GM13976 (cell line): ENCODE data around the gene SPAG7.
A peak's percentile ranks its signal among the peaks of the same experiment; 100 is the strongest.

ENCODE experiments used
- DNase-seq: peaks from one replicate; pipeline ENCODE4 v3.0.0; 2012; ENCODE audit warnings: low spot score
- in situ Hi-C: fragments of 300-500 bp; cut with MboI; formaldehyde crosslinking; loops from one replicate; pipeline ENCODE4 v1.12.0; 2022; ENCODE audit warnings: low sequenced_read_pairs, mixed read lengths, inconsistent platforms; ENCODE audit not compliant: unreplicated experiment
- TF ChIP-seq, protein P1 (sequence below): IDR thresholded peaks from 2 replicates; pipeline ENCODE4 v1.5.1; 2012; ENCODE audit warnings: borderline replicate concordance, mild to moderate bottlenecking; ENCODE audit not compliant: insufficient read depth; ENCODE audit errors: extremely low read depth, missing control alignments, control extremely low read depth

The SPAG7 gene, protein sequence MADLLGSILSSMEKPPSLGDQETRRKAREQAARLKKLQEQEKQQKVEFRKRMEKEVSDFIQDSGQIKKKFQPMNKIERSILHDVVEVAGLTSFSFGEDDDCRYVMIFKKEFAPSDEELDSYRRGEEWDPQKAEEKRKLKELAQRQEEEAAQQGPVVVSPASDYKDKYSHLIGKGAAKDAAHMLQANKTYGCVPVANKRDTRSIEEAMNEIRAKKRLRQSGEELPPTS

DNA sequence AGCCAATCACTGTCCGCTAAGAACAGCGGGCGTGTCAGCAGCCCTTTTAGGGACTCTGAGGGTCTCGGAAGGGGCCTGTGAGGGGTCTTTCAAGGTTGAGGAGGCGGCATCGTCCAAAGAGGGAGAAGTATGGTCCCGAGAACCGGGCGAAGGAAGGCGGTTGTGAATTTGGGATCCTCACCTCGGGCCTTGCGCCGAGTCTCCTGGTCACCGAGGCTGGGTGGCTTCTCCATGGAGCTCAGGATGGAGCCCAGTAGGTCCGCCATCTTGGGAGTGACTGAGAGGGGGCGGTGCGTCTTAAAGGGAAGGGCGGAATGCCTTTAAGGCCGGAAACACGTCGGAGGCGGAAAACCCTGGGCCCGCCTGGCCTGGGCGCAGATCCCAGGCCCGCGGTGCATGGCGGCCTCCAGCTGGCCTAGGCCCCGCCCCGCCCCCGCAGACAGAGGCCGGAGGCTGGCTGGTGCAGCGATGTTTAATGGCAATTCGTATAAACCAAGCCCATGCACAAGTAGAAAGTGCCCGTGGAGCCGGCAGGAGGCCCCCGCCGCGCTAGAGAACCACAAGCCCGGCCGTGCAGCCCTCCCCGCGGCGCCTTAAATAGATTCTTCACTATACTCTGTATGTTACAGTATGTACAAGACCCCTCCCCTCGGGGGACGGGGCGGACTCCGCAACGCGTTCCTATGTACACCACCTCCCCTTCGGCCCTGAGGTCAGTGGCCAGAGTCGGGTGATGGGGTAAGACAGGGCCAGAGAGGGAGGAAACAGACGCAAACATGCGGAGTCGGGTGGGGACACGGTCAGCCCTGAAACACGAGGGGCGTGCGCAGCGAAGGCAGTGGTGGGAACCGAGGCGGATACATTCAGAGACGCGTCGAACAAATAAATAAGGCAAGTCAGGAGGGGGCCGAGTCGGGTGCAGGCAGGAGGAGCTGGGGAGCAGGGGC lies at the start of gene SPAG7:
Gene SPAG7 (minus strand): TSS at position 279 of the 947 bp plus-strand sequence. CDS start 13 bp downstream, at position 266.
- peak; percentile 97 for DNase-seq
- TF ChIP-seq, protein P1, sequence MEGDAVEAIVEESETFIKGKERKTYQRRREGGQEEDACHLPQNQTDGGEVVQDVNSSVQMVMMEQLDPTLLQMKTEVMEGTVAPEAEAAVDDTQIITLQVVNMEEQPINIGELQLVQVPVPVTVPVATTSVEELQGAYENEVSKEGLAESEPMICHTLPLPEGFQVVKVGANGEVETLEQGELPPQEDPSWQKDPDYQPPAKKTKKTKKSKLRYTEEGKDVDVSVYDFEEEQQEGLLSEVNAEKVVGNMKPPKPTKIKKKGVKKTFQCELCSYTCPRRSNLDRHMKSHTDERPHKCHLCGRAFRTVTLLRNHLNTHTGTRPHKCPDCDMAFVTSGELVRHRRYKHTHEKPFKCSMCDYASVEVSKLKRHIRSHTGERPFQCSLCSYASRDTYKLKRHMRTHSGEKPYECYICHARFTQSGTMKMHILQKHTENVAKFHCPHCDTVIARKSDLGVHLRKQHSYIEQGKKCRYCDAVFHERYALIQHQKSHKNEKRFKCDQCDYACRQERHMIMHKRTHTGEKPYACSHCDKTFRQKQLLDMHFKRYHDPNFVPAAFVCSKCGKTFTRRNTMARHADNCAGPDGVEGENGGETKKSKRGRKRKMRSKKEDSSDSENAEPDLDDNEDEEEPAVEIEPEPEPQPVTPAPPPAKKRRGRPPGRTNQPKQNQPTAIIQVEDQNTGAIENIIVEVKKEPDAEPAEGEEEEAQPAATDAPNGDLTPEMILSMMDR = no peak
- in situ Hi-C loops = no loop called here

DNA sequence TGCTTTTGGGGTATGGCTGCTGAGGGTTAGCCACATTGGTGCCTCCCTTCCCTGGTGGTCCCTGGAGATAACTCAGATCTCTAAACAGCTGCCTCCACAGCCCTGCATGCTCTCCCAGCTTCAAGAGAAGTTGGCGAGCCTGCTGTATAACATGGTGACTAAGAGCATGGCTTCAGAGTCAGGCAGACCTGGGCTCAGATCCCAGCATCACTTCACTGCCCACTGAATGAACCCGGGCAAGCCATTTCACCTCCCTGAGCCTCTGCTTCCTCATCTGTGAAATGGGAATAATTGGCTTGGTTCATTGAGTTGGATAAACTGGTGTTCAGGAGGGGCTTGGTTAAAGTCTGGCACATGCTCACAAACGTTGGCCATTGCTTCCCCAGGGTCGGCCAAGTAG lies 46.7 kb upstream of the SPAG7 start:
- in situ Hi-C loops = no loop called here
- no peak for DNase-seq
- TF ChIP-seq, protein P1 = no peak

DNA sequence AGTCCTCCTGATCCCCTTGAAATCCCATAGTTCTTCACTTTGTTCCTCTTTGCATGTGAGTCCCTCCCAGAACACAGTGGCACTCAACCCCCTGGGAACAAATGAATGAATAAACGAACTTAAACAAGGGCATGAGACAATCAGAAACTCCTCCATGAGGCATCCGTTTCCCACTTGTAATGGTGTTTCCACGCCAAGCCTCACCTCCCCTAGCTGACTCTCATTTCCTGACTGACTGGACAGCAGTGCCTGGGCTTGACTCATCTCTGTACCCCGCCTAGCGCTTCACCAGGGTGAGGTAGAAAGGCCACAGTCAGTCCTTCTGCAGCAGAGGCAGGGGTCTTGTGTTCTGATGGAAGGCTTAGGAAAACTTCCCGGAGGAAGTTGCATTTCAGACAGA lies 44.3 kb upstream of the SPAG7 start:
- DNase-seq = peak; percentile 79
- in situ Hi-C loops = no loop called here
- TF ChIP-seq, protein P1 = no peak

DNA sequence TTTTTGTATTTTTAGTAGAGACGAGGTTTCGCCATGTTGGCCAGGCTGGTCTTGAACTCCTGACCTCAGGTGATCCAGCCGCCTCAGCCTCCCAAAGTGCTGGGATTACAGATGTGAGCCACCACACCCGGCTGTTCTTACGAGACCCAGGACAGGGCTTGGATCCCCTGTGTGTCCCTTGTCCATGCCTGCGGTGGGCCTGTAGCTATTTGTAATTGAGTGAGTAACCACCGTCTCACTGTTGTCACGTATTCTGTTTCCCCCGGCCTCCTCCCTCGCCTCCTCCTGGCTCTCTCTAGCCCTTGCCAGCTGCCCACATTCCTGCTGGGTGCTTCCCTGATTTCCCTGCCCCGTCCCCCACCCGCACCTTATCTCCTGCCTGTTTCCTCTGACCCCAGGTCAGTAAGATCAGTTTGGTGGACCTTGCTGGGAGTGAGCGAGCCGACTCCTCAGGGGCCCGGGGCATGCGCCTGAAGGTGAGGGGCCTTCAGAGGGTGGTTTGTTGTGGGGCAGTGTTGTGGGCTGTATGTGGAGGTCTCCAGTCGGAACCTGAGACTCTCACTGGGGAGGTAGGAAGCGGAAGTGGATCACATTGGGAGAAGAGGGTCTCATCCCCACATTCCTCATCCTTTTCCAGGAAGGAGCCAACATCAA lies 35.7 kb upstream of the SPAG7 start:
- TF ChIP-seq, protein P1 = no peak
- in situ Hi-C loops = no loop called here
- no peak for DNase-seq

DNA sequence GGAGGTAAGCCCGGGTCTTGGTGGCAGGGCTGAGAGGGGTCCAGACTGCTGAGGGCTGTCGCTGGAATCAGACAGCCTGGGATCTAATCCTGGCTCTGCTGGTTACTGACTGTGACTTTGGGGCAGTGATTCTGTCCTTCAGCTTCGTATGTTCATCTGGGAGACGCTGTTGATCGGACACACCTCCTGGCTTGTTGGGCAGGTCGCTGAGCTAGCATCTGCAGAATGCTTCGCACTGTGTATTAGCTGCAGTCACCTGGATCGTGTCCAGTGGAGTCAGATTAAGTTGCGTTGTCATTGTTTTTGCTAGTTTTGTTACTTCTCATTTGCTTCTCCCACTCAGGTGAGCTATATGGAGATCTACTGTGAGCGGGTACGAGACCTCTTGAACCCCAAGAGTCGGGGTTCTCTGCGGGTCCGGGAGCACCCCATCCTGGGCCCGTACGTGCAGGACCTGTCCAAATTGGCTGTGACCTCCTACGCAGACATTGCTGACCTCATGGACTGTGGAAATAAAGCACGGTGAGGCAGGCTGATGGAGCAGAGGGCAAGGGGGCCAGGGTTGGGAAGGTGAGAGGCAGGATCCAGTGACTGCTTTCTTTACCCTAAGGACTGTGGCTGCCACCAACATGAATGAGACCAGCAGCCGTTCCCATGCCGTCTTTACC lies 34.6 kb upstream of the SPAG7 start:
- DNase-seq = no peak
- TF ChIP-seq, protein P1 = no peak
- in situ Hi-C loops = no loop called here

DNA sequence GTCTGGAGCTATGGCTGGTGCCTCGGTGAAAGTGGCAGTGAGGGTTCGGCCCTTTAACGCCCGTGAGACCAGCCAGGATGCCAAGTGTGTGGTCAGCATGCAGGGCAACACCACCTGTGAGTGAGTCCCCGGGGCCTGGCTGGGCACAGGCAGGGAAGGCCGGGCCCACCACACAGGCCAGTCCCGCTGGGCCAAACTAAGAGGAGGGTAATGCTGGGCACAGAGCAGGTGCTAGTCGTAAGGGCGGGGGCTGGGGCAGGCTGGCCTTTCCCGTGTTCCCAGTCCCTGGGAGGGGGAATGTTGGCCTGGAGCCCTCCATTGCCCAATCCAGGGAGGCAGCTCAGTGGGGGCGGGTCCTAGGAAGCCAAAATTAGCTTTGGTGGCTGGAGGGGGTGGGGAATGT lies 32.6 kb upstream of the SPAG7 start:
- in situ Hi-C loops = no loop called here
- TF ChIP-seq, protein P1 = no peak
- DNase-seq = no peak
